Tibial artery (tissue), 4 donors: ENCODE results near the gene LYZL2.
"Not testable (repeated sequence)": the region's sequence is repeated elsewhere in the genome, so short reads cannot be mapped to it uniquely, and the experiment has no call there.

Source experiments
- DNase-seq, 2 donors: peaks; one replicate each; pipeline ENCODE4 v3.0.0-alpha.2; 2019
- H3K27ac ChIP-seq, 2 donors: fragments of 200-600 bp; sonication (generic) in 1 of 2; 1 replicate in 1 of 2; 2 replicates in 1 of 2; pipeline ENCODE4 v1.5.1; 2018 to 2019; ENCODE audit warnings: mild to moderate bottlenecking in 1 of 2
- H3K27me3 ChIP-seq, 2 donors: fragments of 200-600 bp; sonication (generic) in 1 of 2; one replicate each; pipeline versions ENCODE4 v1.5.1 to v1.6.0; 2016 to 2019
- H3K36me3 ChIP-seq, 3 donors: fragments of 200-600 bp; sonication (generic) in 2 of 3; one replicate each; pipeline ENCODE4 v1.5.1; 2016 to 2019; ENCODE audit warnings: mild to moderate bottlenecking in 2 of 3
- H3K4me1 ChIP-seq, 4 donors: fragments of 200-600 bp; sonication (generic) in 2 of 4; 1 replicate in 3 of 4; 2 replicates in 1 of 4; pipeline ENCODE4 v1.5.1; 2016 to 2019
- H3K4me3 ChIP-seq, 2 donors: fragments of 200-600 bp; sonication (generic) in 1 of 2; 1 replicate in 1 of 2; 2 replicates in 1 of 2; pipeline ENCODE4 v1.5.1; 2018 to 2019; ENCODE audit warnings: mild to moderate bottlenecking in 2 of 2
- H3K9me3 ChIP-seq, 3 donors: fragments of 200-600 bp; sonication (generic) in 1 of 3; one replicate each; pipeline ENCODE4 v1.5.1; 2016 to 2019
- CTCF ChIP-seq, 2 experiments: fragments of 200-600 bp in 1 of 2; fragments of 450-650 bp in 1 of 2; IDR thresholded peaks; one replicate each; pipeline ENCODE4 v1.5.1; 2017 to 2019; ENCODE audit warnings: antibody characterized with exemption in 2 of 2, mild to moderate bottlenecking in 1 of 2, moderate library complexity in 1 of 2
- intact Hi-C: fragments of 100-400 bp; cut with DNase I; formaldehyde crosslinking; loops from one replicate; pipeline ENCODE4 v1.15.0; 2023; ENCODE audit warnings: low total_unique reads

The LYZL2 gene

DNA sequence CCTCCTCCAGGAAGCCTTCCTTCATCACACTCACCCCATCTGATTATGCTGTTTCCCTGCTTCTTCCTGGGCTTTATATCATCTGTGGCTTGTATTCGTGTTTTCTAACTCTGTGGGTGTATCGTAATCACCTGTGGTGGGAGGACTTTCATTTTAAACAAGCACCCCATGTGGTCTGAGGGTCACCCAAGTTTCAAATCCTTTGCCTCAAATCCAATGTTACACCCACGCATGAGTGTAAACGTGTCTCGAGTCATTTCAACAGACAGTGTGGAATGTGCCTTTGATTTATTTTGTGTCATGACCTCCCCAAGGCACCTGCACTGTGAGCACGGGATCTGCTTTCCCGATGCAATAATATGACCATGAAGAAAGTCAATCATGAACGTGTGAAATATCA, 17.5 kb upstream of the LYZL2 start:
- intact Hi-C loops = no loop called here
- Histone ChIP-seq H3K4me3 (no peak overlapping the region), H3K27me3 (no peaks in the 10 kb centered on the region)

GRCh38 chr10:30645340-30645827, 15.8 kb upstream of the LYZL2 start:
- intact Hi-C loops = no loop called here
- peak overlapping the region in 1 of 2 donors; percentile 20 for H3K4me3 ChIP-seq
- H3K27me3 ChIP-seq = no peaks in the 10 kb centered on the region
- no peaks in the 10 kb centered on the region for H3K36me3 ChIP-seq
- peak in 1 of 2 donors; percentile 68 for DNase-seq
- no peaks in the 10 kb centered on the region for H3K9me3 ChIP-seq
- peaks cover 0 to 41% (median 15%) of the 10 kb centered on the region in 4 donors for H3K4me1 ChIP-seq
- H3K27ac ChIP-seq = peak overlapping the region in 1 of 2 donors; percentile 67
- no peak for TF ChIP-seq CTCF (IDR thresholded peaks at IDR 0.05)

More for the DNA sequence above, 17.5 kb upstream of the LYZL2 start:
- Histone ChIP-seq H3K27ac (no peak overlapping the region), H3K4me1 (peaks cover 0 to 43% (median 11%) of the 10 kb centered on the region in 4 donors), H3K36me3 (no peaks in the 10 kb centered on the region), H3K9me3 (no peaks in the 10 kb centered on the region)
- no peak for DNase-seq
- no peak for TF ChIP-seq CTCF (IDR thresholded peaks at IDR 0.05)

DNA sequence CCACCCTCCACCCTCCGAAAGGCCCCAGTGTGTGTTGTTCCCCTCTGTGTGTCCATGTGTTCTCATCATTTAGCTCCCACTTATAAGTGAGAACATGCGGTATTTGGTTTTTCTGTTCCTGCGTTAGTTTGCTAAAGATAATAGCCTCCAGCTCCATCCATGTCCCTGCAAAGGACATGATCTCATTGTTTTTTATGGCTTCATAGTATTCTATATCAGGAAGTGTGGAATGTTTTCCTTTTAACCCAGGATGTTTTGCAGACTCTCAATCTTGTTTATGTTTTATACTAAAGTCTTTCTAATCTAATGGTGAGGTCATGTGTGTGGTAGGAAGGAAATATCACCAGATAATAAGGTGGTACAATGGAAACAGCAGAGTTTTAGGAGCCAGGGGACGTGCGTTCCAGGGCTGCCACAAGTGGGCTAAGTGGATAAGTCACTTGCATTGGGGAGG, 14.9 kb upstream of the LYZL2 start:
- H3K36me3 ChIP-seq, H3K4me3 ChIP-seq, DNase-seq, H3K27me3 ChIP-seq, H3K9me3 ChIP-seq, intact Hi-C loops: not testable (repeated sequence)
- Histone ChIP-seq H3K4me1 (peaks cover 0 to 41% (median 15%) of the 10 kb centered on the region in 4 donors), H3K27ac (peak overlapping the region; percentile 56 to 67)

- Histone ChIP-seq H3K4me1 (peaks cover 0 to 41% (median 15%) of the 10 kb centered on the region in 4 donors), H3K27ac (peak overlapping the region; percentile 56 to 67)
- DNase-seq = peak; percentile 60 to 81
- H3K4me3 ChIP-seq, H3K27me3 ChIP-seq, intact Hi-C loops, H3K36me3 ChIP-seq, H3K9me3 ChIP-seq: not testable (repeated sequence)
These were observed 14.1 kb upstream of the LYZL2 start for GRCh38 chr10:30643557-30644199.

DNA sequence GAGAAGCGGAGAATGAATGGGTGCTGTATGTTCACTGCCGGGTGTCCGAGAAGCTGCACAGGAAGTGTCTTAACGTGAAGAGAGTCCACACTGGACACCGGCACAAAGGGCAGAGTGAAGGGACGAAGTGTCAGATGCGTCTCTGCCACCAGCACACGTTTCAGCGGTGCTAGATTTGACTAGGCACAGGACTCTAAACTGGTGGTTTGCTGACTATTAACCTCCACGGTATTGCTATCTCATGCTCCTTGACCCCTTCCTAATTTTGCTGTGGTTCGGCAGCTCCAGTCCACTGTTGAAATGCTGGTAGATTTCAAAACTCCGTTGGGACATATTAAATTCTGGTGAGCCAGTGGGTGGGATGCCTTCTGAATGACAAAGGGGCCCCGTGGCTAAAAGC, 13.3 kb upstream of the LYZL2 start:
- peak overlapping the region in 1 of 2 donors; percentile 67 for H3K27ac ChIP-seq
- intact Hi-C loops, H3K4me3 ChIP-seq, H3K27me3 ChIP-seq, DNase-seq, H3K9me3 ChIP-seq, H3K36me3 ChIP-seq: not testable (repeated sequence)
- H3K4me1 ChIP-seq = peaks cover 0 to 41% (median 15%) of the 10 kb centered on the region in 4 donors

DNA sequence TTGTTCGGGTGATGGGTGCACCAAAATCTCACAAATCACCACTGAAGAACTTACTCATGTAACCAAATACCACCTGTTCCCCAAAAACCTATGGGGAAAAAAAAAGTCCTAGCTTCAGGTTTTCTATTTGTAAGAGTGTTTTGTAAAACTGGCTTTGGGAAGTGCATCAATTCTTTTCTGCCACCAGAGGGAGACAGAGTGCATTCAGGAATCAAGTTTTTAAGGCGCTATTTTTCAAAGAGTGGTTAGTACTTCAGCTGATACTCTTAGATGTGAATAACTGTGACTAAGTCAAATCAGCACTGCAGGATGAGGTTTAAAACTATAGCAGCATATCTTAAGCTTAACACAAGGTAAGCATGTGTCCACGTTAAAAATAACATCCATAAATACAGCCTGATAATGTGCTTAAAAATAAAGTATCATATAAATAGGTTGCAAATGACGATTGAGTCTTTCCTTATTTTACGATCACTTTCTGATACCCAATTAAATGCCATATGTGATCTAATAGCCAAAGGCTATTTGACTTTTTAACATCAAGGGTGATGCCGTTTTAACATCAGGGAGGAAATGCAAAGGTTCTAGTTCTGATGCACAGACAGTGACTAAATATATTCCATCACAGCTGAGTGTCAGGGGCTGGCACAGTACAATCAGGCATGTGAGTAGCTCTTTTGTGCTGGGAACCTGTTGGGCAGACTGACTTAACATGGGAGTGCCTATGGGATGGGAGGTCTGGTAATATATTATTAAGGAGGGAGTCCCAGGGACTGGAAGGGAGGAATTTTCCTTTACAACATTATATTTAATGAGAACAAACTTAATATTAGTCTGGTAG, 10.6 kb upstream of the LYZL2 start:
- DNase-seq = no peak
- Histone ChIP-seq H3K27ac (no peak overlapping the region), H3K4me1 (peaks cover 0 to 34% (median 12%) of the 10 kb centered on the region in 4 donors), H3K9me3 (no peaks in the 10 kb centered on the region), H3K27me3 (no peaks in the 10 kb centered on the region), H3K36me3 (no peaks in the 10 kb centered on the region), H3K4me3 (no peak overlapping the region)
- TF ChIP-seq CTCF (IDR thresholded peaks at IDR 0.05) = peak; percentile 80 to 90
- intact Hi-C loops = no loop called here
